ENCODE data around the gene GABBR1. TPM values are rescaled to one million over a fixed set of nuclear protein-coding genes. Genes with fewer than 3 reads are reported as not detected.

GABBR1 gene
- 19.3 TPM for total RNA-seq
- long read RNA-seq, full-length matches to known transcripts = 3 of 20 reads
- long read RNA-seq, partial matches to known transcripts = 12 of 20 reads
- long read RNA-seq, other reads (novel, unspliced or antisense) = 5 of 20 reads

- Histone ChIP-seq H3K4me1 (peaks cover 48% of the 10 kb centered on the region), H3K27ac (replicated peaks) (peak within 1 kb of the TSS; percentile 76), H3K9me3 (replicated peaks) (no peaks in the 10 kb centered on the region), H3K36me3 (no peaks in the 10 kb centered on the region), H3K27me3 (ENCODE audit: low read depth) (peaks cover 7% of the 10 kb centered on the region), H3K4me3 (peak within 1 kb of the TSS; percentile 82)
- no peak for TF ChIP-seq CTCF (IDR thresholded peaks at IDR 0.05; ENCODE audit: borderline replicate concordance)
- peak; percentile 90 for DNase-seq
- intact Hi-C loops (cut with micrococcal nuclease) = no loop called here
Observed at GRCh38 chr6:29632789-29633533, at the start of gene GABBR1. GABBR1 (minus strand) TSS chr6:29633183; CDS start chr6:29632385, 798 bp downstream.

GRCh38 chr6:29681811-29682210, 48.8 kb upstream of the GABBR1 start:
- H3K36me3 ChIP-seq = no peaks in the 10 kb centered on the region
- no peak overlapping the region for H3K27ac ChIP-seq (replicated peaks)
- H3K4me1 ChIP-seq = no peaks in the 10 kb centered on the region
- H3K9me3 ChIP-seq (replicated peaks) = no peaks in the 10 kb centered on the region
- DNase-seq = no peak
- peaks cover 20% of the 10 kb centered on the region for H3K27me3 ChIP-seq (ENCODE audit: low read depth)
- intact Hi-C loops (cut with micrococcal nuclease) = no loop called here
- H3K4me3 ChIP-seq = no peak overlapping the region
- no peak for TF ChIP-seq CTCF (IDR thresholded peaks at IDR 0.05; ENCODE audit: borderline replicate concordance)

GRCh38 chr6:29680904-29681303, 47.9 kb upstream of the GABBR1 start, which contains the start of gene ZFP57:
ZFP57 (minus strand) TSS chr6:29681152; CDS start chr6:29677003, 4,149 bp downstream.
- TF ChIP-seq CTCF (IDR thresholded peaks at IDR 0.05; ENCODE audit: borderline replicate concordance) = no peak

GRCh38 chr6:29680416-29680815, 47.4 kb upstream of the GABBR1 start:
- DNase-seq = no peak
- no peak overlapping the region for H3K27ac ChIP-seq (replicated peaks)
- intact Hi-C loops (cut with micrococcal nuclease) = no loop called here

More at GRCh38 chr6:29680904-29681303, 47.9 kb upstream of the GABBR1 start, which contains the start of gene ZFP57:
- no peak within 1 kb of the TSS for H3K4me3 ChIP-seq
- no peak for DNase-seq
- H3K27ac ChIP-seq (replicated peaks) = no peak within 1 kb of the TSS
- H3K9me3 ChIP-seq (replicated peaks) = no peaks in the 10 kb centered on the region
- H3K36me3 ChIP-seq = no peaks in the 10 kb centered on the region
- H3K4me1 ChIP-seq = no peaks in the 10 kb centered on the region
- peaks cover 20% of the 10 kb centered on the region for H3K27me3 ChIP-seq (ENCODE audit: low read depth)
- intact Hi-C loops (cut with micrococcal nuclease) = no loop called here

GRCh38 chr6:29679962-29680361, 47.0 kb upstream of the GABBR1 start:
- no peak for TF ChIP-seq CTCF (IDR thresholded peaks at IDR 0.05; ENCODE audit: borderline replicate concordance)
- DNase-seq = no peak
- Histone ChIP-seq H3K36me3 (no peaks in the 10 kb centered on the region), H3K9me3 (replicated peaks) (no peaks in the 10 kb centered on the region), H3K27me3 (ENCODE audit: low read depth) (peaks cover 20% of the 10 kb centered on the region), H3K4me3 (no peak overlapping the region), H3K27ac (replicated peaks) (no peak overlapping the region), H3K4me1 (no peaks in the 10 kb centered on the region)
- intact Hi-C loops (cut with micrococcal nuclease) = no loop called here

More at GRCh38 chr6:29680416-29680815, 47.4 kb upstream of the GABBR1 start:
- Histone ChIP-seq H3K27me3 (ENCODE audit: low read depth) (peaks cover 20% of the 10 kb centered on the region), H3K9me3 (replicated peaks) (no peaks in the 10 kb centered on the region), H3K4me3 (no peak overlapping the region), H3K4me1 (no peaks in the 10 kb centered on the region), H3K36me3 (no peaks in the 10 kb centered on the region)
- TF ChIP-seq CTCF (IDR thresholded peaks at IDR 0.05; ENCODE audit: borderline replicate concordance) = no peak
